A549 (cell line): ENCODE results near the gene SLC12A7. TPM values are rescaled to one million over a fixed set of nuclear protein-coding genes. Genes with fewer than 3 reads are reported as not detected.

Experiments
- ATAC-seq, 2 experiments: fragments of 200-7000 bp in 1 of 2; fragments of >200 bp in 1 of 2; cut with Nextera tagmentation in 1 of 2; cut with Tn5 transposase in 1 of 2; 3 replicates each; pipeline versions ENCODE4 v1.8.0 to v1.9.1; 2018 to 2020; ENCODE audit warnings: mild to moderate bottlenecking in 1 of 2, moderate library complexity in 1 of 2
- CTCF ChIA-PET: fragments of 300-600 bp; sonication (Branson Sonifier 250); formaldehyde crosslinking; extraction: SDS; loops from one replicate; lab custom pipeline; 2021; ENCODE audit warnings: antibody characterized with exemption, inconsistent platforms; lab: Yijun Ruan, JAX
- POLR2A ChIA-PET: fragments of 350-600 bp; formaldehyde crosslinking; extraction: SDS; loops from one replicate; lab custom pipeline; 2021; ENCODE audit warnings: antibody characterized with exemption, inconsistent platforms; lab: Yijun Ruan, JAX
- DNase-seq, 2 experiments: peaks; one replicate each; pipeline versions ENCODE4 v3.0.0 to v3.0.0-alpha.2; 2011 to 2016; ENCODE audit warnings: low read depth in 1 of 2, low spot score in 1 of 2
- FAIRE-seq: peaks from 2 replicates; lab custom pipeline; 2011; peaks lifted over from hg19 to GRCh38; lab: Jason Lieb, UNC
- H3K27ac ChIP-seq, 2 experiments: fragments of >200 bp; sonication (Bioruptor Twin); formaldehyde crosslinking; 3 replicates each; pipeline ENCODE4 v1.5.1; 2016 to 2017
- H3K4me1 ChIP-seq: fragments of >200 bp; sonication (Bioruptor Twin); formaldehyde crosslinking; 3 replicates; pipeline ENCODE4 v1.6.1; 2016
- H3K4me2 ChIP-seq: fragments of >200 bp; sonication (Bioruptor Twin); formaldehyde crosslinking; 3 replicates; pipeline ENCODE4 v1.6.1; 2016
- H3K4me3 ChIP-seq: fragments of >200 bp; sonication (Bioruptor Twin); formaldehyde crosslinking; 3 replicates; pipeline ENCODE4 v1.5.1; 2016
- H3K9me3 ChIP-seq: fragments of >200 bp; sonication (Bioruptor Twin); formaldehyde crosslinking; 3 replicates; pipeline ENCODE4 v1.6.1; 2016
- BCL3 ChIP-seq: fragments of >200 bp; sonication (Bioruptor Twin); formaldehyde crosslinking; IDR thresholded peaks from 3 replicates; pipeline ENCODE4 v1.6.1; 2016
- BHLHE40 ChIP-seq: IDR thresholded peaks from 2 replicates; pipeline ENCODE4 v1.6.1; 2012; ENCODE audit warnings: low read depth, low read length, inconsistent platforms
- CBX2 ChIP-seq: fragments of 200-600 bp; sonication (generic); IDR thresholded peaks from 2 replicates; pipeline ENCODE4 v1.6.1; 2016; ENCODE audit warnings: low read depth, mild to moderate bottlenecking, borderline replicate concordance
- EP300 ChIP-seq, 2 experiments: fragments of >200 bp; sonication (Bioruptor Twin); formaldehyde crosslinking; IDR thresholded peaks; 2 replicates in 1 of 2; 3 replicates in 1 of 2; pipeline ENCODE4 v1.6.1; 2016 to 2017
- FOSL2 ChIP-seq, 2 experiments: fragments of 450-650 bp in 1 of 2; fragments of >200 bp in 1 of 2; sonication (Bioruptor Twin) in 1 of 2; formaldehyde crosslinking; IDR thresholded peaks; 2 replicates each; pipeline versions ENCODE4 v1.5.0 to v1.6.1; 2016 to 2020; ENCODE audit warnings: mild to moderate bottlenecking in 1 of 2, moderate library complexity in 1 of 2
- FOXS1 ChIP-seq: fragments of 250-450 bp; sonication (Bioruptor Pico); IDR thresholded peaks from 2 replicates; pipeline ENCODE4 v1.5.0; 2020; ENCODE audit warnings: mild to moderate bottlenecking, moderate library complexity
- HDAC2 ChIP-seq: fragments of 200-600 bp; sonication (generic); IDR thresholded peaks from 2 replicates; pipeline ENCODE4 v1.6.1; 2016
- HMGXB4 ChIP-seq: fragments of 250-450 bp; sonication (Bioruptor Pico); IDR thresholded peaks from 2 replicates; pipeline ENCODE4 v1.5.0; 2021; ENCODE audit warnings: mild to moderate bottlenecking, moderate library complexity, borderline replicate concordance
- HOXB5 ChIP-seq: fragments of 250-450 bp; sonication (Bioruptor Pico); IDR thresholded peaks from 2 replicates; pipeline ENCODE4 v1.5.0; 2020; ENCODE audit warnings: mild to moderate bottlenecking, moderate library complexity
- KDM5A ChIP-seq: fragments of 200-600 bp; sonication (generic); IDR thresholded peaks from 2 replicates; pipeline ENCODE4 v1.6.1; 2016; ENCODE audit warnings: antibody characterized with exemption, mild to moderate bottlenecking
- MAFK ChIP-seq: fragments of 450-650 bp; IDR thresholded peaks from 2 replicates; pipeline ENCODE4 v1.6.1; 2014; ENCODE audit not compliant: partially characterized antibody
- MAZ ChIP-seq: fragments of 150-350 bp; IDR thresholded peaks from 2 replicates; pipeline ENCODE4 v1.6.1; 2014; ENCODE audit warnings: antibody characterized with exemption, low read depth, low read length, borderline replicate concordance
- MYC ChIP-seq: IDR thresholded peaks from 2 replicates; pipeline ENCODE4 v1.6.1; 2012; ENCODE audit warnings: mild to moderate bottlenecking, inconsistent platforms, low read length, improper control_type of control experiment, borderline replicate concordance
- NFE2L2 ChIP-seq: fragments of 150-350 bp; conservative IDR thresholded peaks from 2 replicates; pipeline ENCODE4 v1.6.1; 2014; ENCODE audit warnings: low read length
- NPAS2 ChIP-seq: fragments of 250-450 bp; sonication (Bioruptor Pico); IDR thresholded peaks from 2 replicates; pipeline ENCODE4 v1.8.0; 2022; ENCODE audit warnings: mild to moderate bottlenecking, moderate library complexity, borderline replicate concordance
- POLR2AphosphoS2 ChIP-seq: conservative IDR thresholded peaks from 2 replicates; pipeline ENCODE4 v1.6.1; 2012; ENCODE audit warnings: low read length, improper control_type of control experiment, inconsistent platforms
- RAD21 ChIP-seq, 2 experiments: fragments of >200 bp in 1 of 2; sonication (Bioruptor Twin) in 1 of 2; formaldehyde crosslinking in 1 of 2; IDR thresholded peaks in 1 of 2; conservative IDR thresholded peaks in 1 of 2; 2 replicates in 1 of 2; 3 replicates in 1 of 2; pipeline ENCODE4 v1.6.1; 2012 to 2018; ENCODE audit warnings: inconsistent platforms in 1 of 2
- RARB ChIP-seq: fragments of 250-450 bp; sonication (Bioruptor Pico); IDR thresholded peaks from 2 replicates; pipeline ENCODE4 v1.8.0; 2021; ENCODE audit warnings: mild to moderate bottlenecking, moderate library complexity
- RCOR1 ChIP-seq: fragments of 150-350 bp; IDR thresholded peaks from 2 replicates; pipeline ENCODE4 v1.6.1; 2014; ENCODE audit warnings: antibody characterized with exemption, low read length, low read depth
- REST ChIP-seq: fragments of 200-600 bp; sonication (generic); IDR thresholded peaks from 2 replicates; pipeline ENCODE4 v1.6.1; 2016; ENCODE audit warnings: antibody characterized with exemption, mild to moderate bottlenecking, moderate library complexity
- RFX5 ChIP-seq: fragments of 450-650 bp; IDR thresholded peaks from 2 replicates; pipeline ENCODE4 v1.7.1; 2014; ENCODE audit warnings: antibody characterized with exemption, mild to moderate bottlenecking, moderate library complexity
- ZC3H11A ChIP-seq: fragments of 450-650 bp; IDR thresholded peaks from 2 replicates; pipeline ENCODE4 v1.6.1; 2014; ENCODE audit warnings: antibody characterized with exemption, mild to moderate bottlenecking
- ZNF302 ChIP-seq: fragments of 250-450 bp; sonication (Bioruptor Pico); IDR thresholded peaks from 2 replicates; pipeline ENCODE4 v1.9.0; 2021; ENCODE audit warnings: inconsistent platforms, mild to moderate bottlenecking, moderate library complexity
- ZSCAN20 ChIP-seq: fragments of 250-450 bp; sonication (Bioruptor Pico); IDR thresholded peaks from 2 replicates; pipeline ENCODE4 v1.8.0; 2022; ENCODE audit warnings: mild to moderate bottlenecking, moderate library complexity
- WGBS: methylation state at CpG from one replicate; pipeline ENCODE4 v1.1.6; 2017; ENCODE audit errors: missing lambda C conversion rate; 5-methylcytosine and 5-hydroxymethylcytosine counted together
- polyA plus RNA-seq, 4 experiments: library from polyadenylated mRNA; depleted of rRNA in 3 of 4; stranded (reverse); fragments of >200 nt; fragmentation: RNase III in 1 of 4; extraction: RNeasy Plus Mini Kit Qiagen cat#74134 plus additional on column Dnase treatment in 1 of 4; gene quantifications; 2 replicates in 3 of 4; 3 replicates in 1 of 4; pipeline ENCODE4 v1.2.3, GENCODE V29; 2011 to 2017
- TF ChIP-seq, protein P1 (sequence below): fragments of >200 bp; sonication (Bioruptor Twin); formaldehyde crosslinking; IDR thresholded peaks from 2 replicates; pipeline ENCODE4 v1.6.1; 2016
- TF ChIP-seq, protein P2 (sequence below): IDR thresholded peaks from 2 replicates; pipeline ENCODE4 v1.6.1; 2012

SLC12A7 gene
- polyA plus RNA-seq, 2 of the 4 experiments (the other 2 are of a cell fraction) = 11.2 to 22.5 TPM

DNA sequence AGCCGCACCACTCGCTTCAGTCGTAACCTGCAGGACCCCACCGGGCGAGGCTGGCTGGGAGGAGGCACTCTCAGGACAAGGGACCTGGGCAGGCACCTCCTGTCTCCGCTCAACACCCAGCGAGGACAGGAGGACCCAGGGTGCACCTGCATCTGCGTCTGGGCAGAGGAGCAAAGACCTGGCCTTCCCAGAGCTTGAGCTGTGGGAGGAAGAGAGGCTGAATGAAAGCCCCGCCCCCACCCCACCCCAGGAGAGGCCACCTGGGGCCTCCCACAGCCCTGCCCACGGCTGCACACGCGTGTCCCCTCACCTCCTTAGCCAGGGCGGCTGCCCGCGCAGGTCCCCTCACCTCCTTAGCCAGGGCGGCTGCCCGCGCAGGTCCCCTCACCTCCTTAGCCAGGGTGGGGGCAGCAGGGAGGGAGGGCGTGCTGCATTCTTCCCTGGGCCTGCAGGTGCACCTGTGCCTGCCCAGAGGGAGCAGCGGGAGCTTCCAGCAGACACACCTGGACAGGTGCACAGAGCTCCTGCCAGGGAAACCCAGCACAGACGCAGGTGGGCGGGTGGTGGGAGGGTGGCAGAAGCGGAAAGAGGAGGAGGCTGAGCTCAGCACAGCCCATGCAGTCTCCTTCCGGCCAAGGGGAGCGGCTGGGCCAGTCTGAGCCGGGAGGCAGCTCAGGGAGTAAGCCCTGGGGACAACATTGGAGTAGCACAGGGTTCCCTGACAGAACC is 18.5 kb upstream of the SLC12A7 start:
- no peak for TF ChIP-seq NPAS2 (CRISPR knock-in tag)
- TF ChIP-seq MAZ = no peak
- TF ChIP-seq NFE2L2 = no peak
- TF ChIP-seq KDM5A = no peak
- TF ChIP-seq REST = no peak
- no peak for TF ChIP-seq RFX5
- TF ChIP-seq CBX2 = no peak
- no peak for TF ChIP-seq RCOR1
- TF ChIP-seq, protein P1, sequence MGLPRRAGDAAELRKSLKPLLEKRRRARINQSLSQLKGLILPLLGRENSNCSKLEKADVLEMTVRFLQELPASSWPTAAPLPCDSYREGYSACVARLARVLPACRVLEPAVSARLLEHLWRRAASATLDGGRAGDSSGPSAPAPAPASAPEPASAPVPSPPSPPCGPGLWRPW = no peak
- ATAC-seq (peak in 1 of 2 experiments; percentile 33; a peak in 1 of 6 replicates), DNase-seq (no peak), FAIRE-seq (no peak)
- no peak overlapping the region for H3K4me3 ChIP-seq
- no peak overlapping the region for H3K27ac ChIP-seq
- H3K4me1 ChIP-seq = no peaks in the 10 kb centered on the region
- H3K9me3 ChIP-seq = no peaks in the 10 kb centered on the region
- no peak overlapping the region for H3K4me2 ChIP-seq
- POLR2A ChIA-PET = no interaction called here
- WGBS = 86% methylated on average over 14 of the region's 26 CpGs
- CTCF ChIA-PET = interaction anchor here (0.7 to 6.6 kb wide), 7 partner anchors 10 to 207 kb away, joined by 3 to 47 read pairs (median 3); no protein-coding TSS in a partner anchor

GRCh38 chr5:1129711-1130055 is 17.8 kb upstream of the SLC12A7 start:
- Histone ChIP-seq H3K4me3 (no peak overlapping the region), H3K4me1 (no peaks in the 10 kb centered on the region), H3K4me2 (no peak overlapping the region), H3K27ac (no peak overlapping the region), H3K9me3 (no peaks in the 10 kb centered on the region)
- CTCF ChIA-PET = interaction anchor here (0.7 to 6.6 kb wide), 5 partner anchors 10 to 206 kb away, joined by 3 to 47 read pairs (median 3); no protein-coding TSS in a partner anchor
- ATAC-seq (no peak), DNase-seq (no peak), FAIRE-seq (no peak)
- POLR2A ChIA-PET = no interaction called here
- 66% methylated on average over 9 of the region's 9 CpGs for WGBS
- TF ChIP-seq RAD21 (conservative IDR thresholded peaks at IDR 0.05 in 1 of 2, IDR thresholded peaks at IDR 0.05 in 1 of 2) (no peak), RFX5 (no peak), HOXB5 (CRISPR knock-in tag) (no peak), ZSCAN20 (CRISPR knock-in tag) (no peak), MYC (no peak), FOXS1 (CRISPR knock-in tag) (no peak), EP300 (IDR thresholded peaks at IDR 0.05) (no peak), RARB (CRISPR knock-in tag) (no peak), POLR2AphosphoS2 (no peak), HDAC2 (no peak), HMGXB4 (no peak), ZNF302 (CRISPR knock-in tag) (no peak), ZC3H11A (no peak), BHLHE40 (no peak), MAFK (no peak), NPAS2 (CRISPR knock-in tag) (no peak), BCL3 (no peak), FOSL2 (IDR thresholded peaks at IDR 0.05) (no peak), FOSL2 (CRISPR knock-in tag; IDR thresholded peaks at IDR 0.05) (no peak)
- TF ChIP-seq, protein P2, sequence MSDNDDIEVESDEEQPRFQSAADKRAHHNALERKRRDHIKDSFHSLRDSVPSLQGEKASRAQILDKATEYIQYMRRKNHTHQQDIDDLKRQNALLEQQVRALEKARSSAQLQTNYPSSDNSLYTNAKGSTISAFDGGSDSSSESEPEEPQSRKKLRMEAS = no peak
- TF ChIP-seq, protein P1 = no peak
